NT2/D1 (cell line): ENCODE data around the gene AMDHD1.
"Not testable (repeated sequence)": the region's sequence is repeated elsewhere in the genome, so short reads cannot be mapped to it uniquely, and the experiment has no call there.

Experiments used
- DNase-seq: peaks from one replicate; pipeline ENCODE4 v3.0.0-alpha.2; 2011; ENCODE audit warnings: low read depth, low spot score
- H3K27me3 ChIP-seq: 2 replicates; pipeline ENCODE4 v1.6.0; 2011; ENCODE audit warnings: mild to moderate bottlenecking; ENCODE audit not compliant: insufficient read length, insufficient read depth
- H3K36me3 ChIP-seq: 2 replicates; pipeline ENCODE4 v1.6.1; 2011; ENCODE audit warnings: mild to moderate bottlenecking, low read length, mixed read lengths; ENCODE audit not compliant: insufficient read depth, insufficient read length
- H3K4me1 ChIP-seq: 2 replicates; pipeline ENCODE4 v1.5.1; 2011; ENCODE audit not compliant: insufficient read depth, insufficient read length
- H3K4me3 ChIP-seq: 2 replicates; pipeline ENCODE4 v1.5.1; 2011; ENCODE audit warnings: low read depth; ENCODE audit not compliant: insufficient read length
- H3K9ac ChIP-seq: 2 replicates; pipeline ENCODE4 v1.6.0; 2011; ENCODE audit warnings: low read depth; ENCODE audit not compliant: insufficient read length
- H3K9me3 ChIP-seq: 2 replicates; pipeline ENCODE4 v1.5.1; 2011; ENCODE audit warnings: mild to moderate bottlenecking, low read length; ENCODE audit not compliant: insufficient read depth
- SUZ12 ChIP-seq: IDR thresholded peaks from 2 replicates; pipeline ENCODE4 v1.6.1; 2011; ENCODE audit not compliant: insufficient read length, insufficient read depth; ENCODE audit errors: extremely low read depth
- YY1 ChIP-seq: IDR thresholded peaks from 2 replicates; pipeline ENCODE4 v1.6.1; 2011; ENCODE audit not compliant: insufficient read length, insufficient read depth
- ZNF274 ChIP-seq: IDR thresholded peaks from 2 replicates; pipeline ENCODE4 v1.6.1; 2011; ENCODE audit warnings: mild to moderate bottlenecking, low read depth, low read length

The AMDHD1 gene

GRCh38 chr12:95966287-95966870 is 23.2 kb downstream of the AMDHD1 start:
- no peak for DNase-seq
- no peak overlapping the region for H3K4me3 ChIP-seq
- no peaks in the 10 kb centered on the region for H3K36me3 ChIP-seq
- H3K9ac ChIP-seq = no peak overlapping the region
- H3K9me3 ChIP-seq = no peaks in the 10 kb centered on the region; the same call in 1 of the 2 replicates
- no peaks in the 10 kb centered on the region for H3K27me3 ChIP-seq
- TF ChIP-seq YY1 (no peak), SUZ12 (no peak), ZNF274 (no peak)
- H3K4me1 ChIP-seq = no peaks in the 10 kb centered on the region

- no peak for DNase-seq
- Histone ChIP-seq H3K27me3 (no peaks in the 10 kb centered on the region), H3K36me3 (no peaks in the 10 kb centered on the region), H3K9ac (no peak overlapping the region), H3K4me1 (no peaks in the 10 kb centered on the region), H3K4me3 (no peak overlapping the region), H3K9me3 (no peaks in the 10 kb centered on the region; the same call in 1 of the 2 replicates)
- TF ChIP-seq YY1 (no peak), SUZ12 (no peak), ZNF274 (no peak)
Observed at GRCh38 chr12:95967301-95967700, 24.2 kb downstream of the AMDHD1 start.

- H3K4me3 ChIP-seq, H3K9ac ChIP-seq, H3K4me1 ChIP-seq, H3K9me3 ChIP-seq, DNase-seq, H3K36me3 ChIP-seq, H3K27me3 ChIP-seq: not testable (repeated sequence)
Observed at GRCh38 chr12:95969116-95969515, 26.0 kb downstream of the AMDHD1 start.

GRCh38 chr12:95970905-95971304 is 27.8 kb downstream of the AMDHD1 start:
- no peak overlapping the region for H3K9ac ChIP-seq
- H3K4me3 ChIP-seq = no peak overlapping the region
- H3K9me3 ChIP-seq = no peaks in the 10 kb centered on the region; the same call in 1 of the 2 replicates
- no peaks in the 10 kb centered on the region for H3K27me3 ChIP-seq
- DNase-seq = peak; percentile 94
- no peaks in the 10 kb centered on the region for H3K4me1 ChIP-seq
- H3K36me3 ChIP-seq = no peaks in the 10 kb centered on the region
- no peak for TF ChIP-seq ZNF274
- TF ChIP-seq YY1 = no peak
- TF ChIP-seq SUZ12 = no peak

GRCh38 chr12:95972832-95973456 is 29.8 kb downstream of the AMDHD1 start:
- H3K9me3 ChIP-seq = no peaks in the 10 kb centered on the region
- no peak overlapping the region for H3K9ac ChIP-seq
- no peak overlapping the region for H3K4me3 ChIP-seq
- TF ChIP-seq YY1 = no peak
- no peaks in the 10 kb centered on the region for H3K36me3 ChIP-seq
- H3K27me3 ChIP-seq = no peaks in the 10 kb centered on the region
- peaks cover 3% of the 10 kb centered on the region for H3K4me1 ChIP-seq
- DNase-seq = no peak

- Histone ChIP-seq H3K4me3 (no peak overlapping the region), H3K36me3 (no peaks in the 10 kb centered on the region), H3K9me3 (no peaks in the 10 kb centered on the region), H3K27me3 (no peaks in the 10 kb centered on the region), H3K9ac (no peak overlapping the region), H3K4me1 (peaks cover 3% of the 10 kb centered on the region)
- no peak for DNase-seq
- no peak for TF ChIP-seq ZNF274
Observed at GRCh38 chr12:95974358-95974757, 31.2 kb downstream of the AMDHD1 start.

- Histone ChIP-seq H3K4me1 (peaks cover 3% of the 10 kb centered on the region), H3K9ac (no peak overlapping the region), H3K27me3 (no peaks in the 10 kb centered on the region), H3K36me3 (no peaks in the 10 kb centered on the region), H3K4me3 (no peak overlapping the region), H3K9me3 (no peaks in the 10 kb centered on the region)
- no peak for DNase-seq
- TF ChIP-seq SUZ12 (no peak), ZNF274 (no peak), YY1 (no peak)
Observed at GRCh38 chr12:95975491-95975890, 32.4 kb downstream of the AMDHD1 start.
